HCT116 (cell line): Measurements from ENCODE around the gene EIF2S3. TPM values are rescaled to one million over a fixed set of nuclear protein-coding genes. Genes with fewer than 3 reads are reported as not detected.

Experiments used
- ATAC-seq: fragments of 200-7000 bp; cut with Tn5 transposase; 2 replicates; pipeline ENCODE4 v1.9.1; 2020; ENCODE audit warnings: mild to moderate bottlenecking, moderate library complexity
- BruUV-seq: library from RNA; stranded (reverse); fragments of 400-500 nt; replicated peaks from 2 replicates; lab custom pipeline; 2021; lab: Mats Ljungman, UMichigan
- CTCF ChIA-PET: fragments of 300-600 bp; sonication (Branson Sonifier 250); formaldehyde crosslinking; loops from one replicate; lab custom pipeline; 2021; ENCODE audit warnings: antibody characterized with exemption; lab: Charles Lee
- POLR2A ChIA-PET: fragments of 300-600, 350-600 bp; sonication (Branson Sonifier 250); formaldehyde crosslinking; loops from one replicate; lab custom pipeline; 2021; ENCODE audit warnings: antibody characterized with exemption; lab: Charles Lee
- RAD21 ChIA-PET, 2 experiments: fragments of 300-600 bp; sonication (Branson Sonifier 250); formaldehyde crosslinking; loops; one replicate each; lab custom pipeline; 2023; ENCODE audit warnings: low total read pairs in 2 of 2; ENCODE audit not compliant: uncharacterized antibody in 2 of 2, unreplicated experiment in 2 of 2, low non-redundant PET in 1 of 2; lab: Charles Lee
- DNase-seq: peaks from one replicate; pipeline ENCODE4 v3.0.0-alpha.2; 2010; ENCODE audit warnings: low read depth, low spot score
- H2AFZ ChIP-seq: fragments of 200-600 bp; shearing (Covaris generic), sonication (generic); 2 replicates; pipeline ENCODE4 v1.6.1; 2017; ENCODE audit warnings: low read depth, mixed run types, mixed read lengths, antibody characterized with exemption, low read length; ENCODE audit not compliant: poor library complexity, severe bottlenecking
- H3K27ac ChIP-seq: 2 replicates; pipeline ENCODE4 v1.5.1; 2012; ENCODE audit warnings: low read depth, low read length
- H3K27me3 ChIP-seq: fragments of 200-600 bp; sonication (generic); 2 replicates; pipeline ENCODE4 v1.6.1; 2016; ENCODE audit warnings: mixed run types, low read length, mixed read lengths; ENCODE audit not compliant: insufficient read depth
- H3K36me3 ChIP-seq, 2 experiments: fragments of 200-500 bp in 1 of 2; fragments of 200-600 bp in 1 of 2; sonication (Bioruptor generic) in 1 of 2; sonication (generic) in 1 of 2; 2 replicates each; pipeline versions ENCODE4 v1.5.1 to v1.6.1; 2014 to 2016; ENCODE audit warnings: low read length in 2 of 2, inconsistent platforms in 1 of 2, mixed read lengths in 1 of 2, mixed run types in 1 of 2; ENCODE audit not compliant: insufficient read depth in 2 of 2, control insufficient read depth in 1 of 2
- H3K4me1 ChIP-seq, 2 experiments: fragments of 200-600 bp in 1 of 2; sonication (generic) in 1 of 2; 2 replicates each; pipeline versions ENCODE4 v1.5.1 to v1.6.1; 2012 to 2017; ENCODE audit warnings: low read length in 2 of 2, inconsistent platforms in 1 of 2, mild to moderate bottlenecking in 1 of 2, mixed read lengths in 1 of 2, mixed run types in 1 of 2, moderate library complexity in 1 of 2; ENCODE audit not compliant: insufficient read depth in 2 of 2, control insufficient read depth in 1 of 2
- H3K4me2 ChIP-seq: fragments of 200-600 bp; sonication (generic); 2 replicates; pipeline ENCODE4 v1.6.1; 2017; ENCODE audit warnings: mixed run types, low read length, mixed read lengths
- H3K4me3 ChIP-seq, 2 experiments: fragments of 200-600 bp in 1 of 2; sonication (generic) in 1 of 2; replicated peaks in 1 of 2; 2 replicates each; pipeline ENCODE4 v1.5.1; 2011 to 2016; ENCODE audit warnings: low read length in 2 of 2, control low read depth in 1 of 2, low read depth in 1 of 2, mild to moderate bottlenecking in 1 of 2, mixed read lengths in 1 of 2, mixed run types in 1 of 2
- H3K79me2 ChIP-seq: fragments of 200-600 bp; sonication (generic); 2 replicates; pipeline ENCODE4 v1.6.1; 2017; ENCODE audit warnings: mild to moderate bottlenecking, mixed run types, low read length, moderate library complexity, mixed read lengths; ENCODE audit not compliant: insufficient read depth
- H3K9ac ChIP-seq: fragments of 200-600 bp; sonication (generic); 2 replicates; pipeline ENCODE4 v1.6.1; 2016; ENCODE audit warnings: low read length, mixed read lengths
- H3K9me2 ChIP-seq: fragments of 200-600 bp; sonication (generic), shearing (Covaris generic); 2 replicates; pipeline ENCODE4 v1.6.1; 2017; ENCODE audit warnings: mixed run types, mild to moderate bottlenecking, moderate library complexity; ENCODE audit not compliant: insufficient read depth
- H3K9me3 ChIP-seq, 2 experiments: fragments of 200-500 bp in 1 of 2; fragments of 200-600 bp in 1 of 2; sonication (Bioruptor generic) in 1 of 2; sonication (generic) in 1 of 2; 2 replicates each; pipeline ENCODE4 v1.6.1; 2014 to 2017; ENCODE audit warnings: low read length in 2 of 2, mixed read lengths in 2 of 2, inconsistent platforms in 1 of 2, low read depth in 1 of 2, mild to moderate bottlenecking in 1 of 2, mixed run types in 1 of 2, moderate library complexity in 1 of 2; ENCODE audit not compliant: control insufficient read depth in 1 of 2, insufficient read depth in 1 of 2
- H4K20me1 ChIP-seq: fragments of 200-600 bp; sonication (generic), shearing (Covaris generic); 2 replicates; pipeline ENCODE4 v1.6.1; 2017; ENCODE audit warnings: mixed run types, mild to moderate bottlenecking, moderate library complexity; ENCODE audit not compliant: insufficient read depth
- CBX3 ChIP-seq: IDR thresholded peaks from 2 replicates; pipeline ENCODE4 v1.6.1; 2012; ENCODE audit warnings: low read depth
- EGR1 ChIP-seq: IDR thresholded peaks from 2 replicates; pipeline ENCODE4 v1.6.1; 2012; ENCODE audit warnings: low read depth
- EZH2 ChIP-seq: fragments of 200-600 bp; sonication (generic); IDR thresholded peaks from 2 replicates; pipeline ENCODE4 v1.6.1; 2017; ENCODE audit warnings: antibody characterized with exemption, mixed run types
- FOSL1 ChIP-seq: IDR thresholded peaks from 2 replicates; pipeline ENCODE4 v1.6.1; 2012; ENCODE audit warnings: low read depth
- JUND ChIP-seq: IDR thresholded peaks from 2 replicates; pipeline ENCODE4 v1.6.1; 2012
- POLR2A ChIP-seq: IDR thresholded peaks from 2 replicates; pipeline ENCODE4 v1.7.0; 2011; ENCODE audit warnings: borderline replicate concordance; ENCODE audit not compliant: insufficient read depth, insufficient read length; ENCODE audit errors: extremely low read depth
- POLR2AphosphoS5 ChIP-seq: IDR thresholded peaks from 2 replicates; pipeline ENCODE4 v1.6.1; 2011; ENCODE audit warnings: mild to moderate bottlenecking, low read depth, low read length, moderate library complexity
- RAD21 ChIP-seq: IDR thresholded peaks from 2 replicates; pipeline ENCODE4 v1.6.1; 2012; ENCODE audit warnings: low read depth, mild to moderate bottlenecking
- SIN3A ChIP-seq: IDR thresholded peaks from 2 replicates; pipeline ENCODE4 v1.6.1; 2012; ENCODE audit warnings: low read depth
- SP1 ChIP-seq: IDR thresholded peaks from 2 replicates; pipeline ENCODE4 v1.6.1; 2012; ENCODE audit warnings: low read depth
- YY1 ChIP-seq: IDR thresholded peaks from 2 replicates; pipeline ENCODE4 v1.6.1; 2011; ENCODE audit warnings: low read length, low read depth, moderate library complexity, mild to moderate bottlenecking; ENCODE audit not compliant: insufficient replicate concordance; ENCODE audit errors: extremely low read depth
- ZFX ChIP-seq: fragments of 450-650 bp; IDR thresholded peaks from 2 replicates; pipeline ENCODE4 v1.6.1; 2017
- ZNF274 ChIP-seq: fragments of 200-500 bp; sonication (Bioruptor generic); IDR thresholded peaks from 2 replicates; pipeline ENCODE4 v1.6.1; 2014; ENCODE audit warnings: mild to moderate bottlenecking, low read depth, low read length, inconsistent platforms
- intact Hi-C: fragments of 100-400 bp; cut with micrococcal nuclease; formaldehyde crosslinking; loops from 2 replicates; pipeline ENCODE4 v1.10.0; 2022
- total RNA-seq: library from RNA; stranded (reverse); gene quantifications from one replicate; pipeline ENCODE4 v1.2.1, GENCODE V29; 2021; ENCODE audit not compliant: unreplicated experiment
- TF ChIP-seq, protein P1 (sequence below): IDR thresholded peaks from 2 replicates; pipeline ENCODE4 v1.6.1; 2012
- TF ChIP-seq, protein P2 (sequence below), 3 experiments: fragments of 200-600 bp in 1 of 3; sonication (generic) in 1 of 3; IDR thresholded peaks in 2 of 3; conservative IDR thresholded peaks in 1 of 3; 2 replicates each; pipeline ENCODE4 v1.5.1; 2012 to 2017; ENCODE audit warnings: low read depth in 2 of 3, low read length in 2 of 3, antibody characterized with exemption in 1 of 3, borderline replicate concordance in 1 of 3, control low read depth in 1 of 3, mild to moderate bottlenecking in 1 of 3, mixed read lengths in 1 of 3, mixed run types in 1 of 3, moderate library complexity in 1 of 3; ENCODE audit not compliant: insufficient read depth in 1 of 3
- TF ChIP-seq, protein P3 (sequence below): IDR thresholded peaks from 2 replicates; pipeline ENCODE4 v1.6.1; 2012
- TF ChIP-seq, protein P4 (sequence below): IDR thresholded peaks from 2 replicates; pipeline ENCODE4 v1.6.1; 2011; ENCODE audit warnings: mild to moderate bottlenecking, low read length, moderate library complexity; ENCODE audit not compliant: insufficient replicate concordance; ENCODE audit errors: extremely low read depth

Gene EIF2S3
- total RNA-seq, 1 experiment from 2014 or later: 273 TPM

DNA sequence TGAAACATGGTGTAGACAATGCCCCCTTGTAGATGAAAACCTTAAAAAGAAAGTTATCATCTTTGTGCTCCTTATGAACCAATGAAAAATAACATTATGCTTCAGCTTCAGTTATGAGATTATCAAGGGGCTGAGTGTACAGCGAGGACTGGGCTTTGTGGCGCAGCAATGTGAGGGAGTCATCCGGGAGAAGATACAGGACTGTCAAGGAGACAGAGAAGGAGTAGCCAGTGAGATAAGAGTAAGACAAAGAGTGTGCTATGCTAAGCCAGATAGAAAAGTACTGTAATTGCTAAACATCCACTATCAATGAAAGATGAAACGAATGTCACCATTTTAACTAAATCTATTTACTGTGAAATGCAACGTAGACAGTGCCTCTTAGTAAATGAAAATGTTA is 24.2 kb upstream of the EIF2S3 start:
- Histone ChIP-seq H3K79me2 (no peaks in the 10 kb centered on the region), H3K9me2 (no peaks in the 10 kb centered on the region), H3K9ac (no peak overlapping the region), H3K9me3 (no peaks in the 10 kb centered on the region), H3K36me3 (no peaks in the 10 kb centered on the region), H4K20me1 (no peaks in the 10 kb centered on the region), H3K27ac (no peak overlapping the region), H3K27me3 (no peaks in the 10 kb centered on the region), H2AFZ (no peak overlapping the region), H3K4me3 (no peak overlapping the region), H3K4me2 (no peak overlapping the region), H3K4me1 (peaks cover 0 to 10% of the 10 kb centered on the region in 2 experiments; a peak in 2 of 4 replicates)
- CTCF ChIA-PET: no interaction called here
- DNase-seq (no peak), ATAC-seq (no peak)
- intact Hi-C loops: no loop called here
- POLR2A ChIA-PET: no interaction called here
- BruUV-seq: no TSS peak
- TF ChIP-seq, protein P1, sequence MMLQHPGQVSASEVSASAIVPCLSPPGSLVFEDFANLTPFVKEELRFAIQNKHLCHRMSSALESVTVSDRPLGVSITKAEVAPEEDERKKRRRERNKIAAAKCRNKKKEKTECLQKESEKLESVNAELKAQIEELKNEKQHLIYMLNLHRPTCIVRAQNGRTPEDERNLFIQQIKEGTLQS: no peak
- TF ChIP-seq YY1: no peak
- no peak for TF ChIP-seq EGR1
- TF ChIP-seq ZFX: no peak
- TF ChIP-seq, protein P2, sequence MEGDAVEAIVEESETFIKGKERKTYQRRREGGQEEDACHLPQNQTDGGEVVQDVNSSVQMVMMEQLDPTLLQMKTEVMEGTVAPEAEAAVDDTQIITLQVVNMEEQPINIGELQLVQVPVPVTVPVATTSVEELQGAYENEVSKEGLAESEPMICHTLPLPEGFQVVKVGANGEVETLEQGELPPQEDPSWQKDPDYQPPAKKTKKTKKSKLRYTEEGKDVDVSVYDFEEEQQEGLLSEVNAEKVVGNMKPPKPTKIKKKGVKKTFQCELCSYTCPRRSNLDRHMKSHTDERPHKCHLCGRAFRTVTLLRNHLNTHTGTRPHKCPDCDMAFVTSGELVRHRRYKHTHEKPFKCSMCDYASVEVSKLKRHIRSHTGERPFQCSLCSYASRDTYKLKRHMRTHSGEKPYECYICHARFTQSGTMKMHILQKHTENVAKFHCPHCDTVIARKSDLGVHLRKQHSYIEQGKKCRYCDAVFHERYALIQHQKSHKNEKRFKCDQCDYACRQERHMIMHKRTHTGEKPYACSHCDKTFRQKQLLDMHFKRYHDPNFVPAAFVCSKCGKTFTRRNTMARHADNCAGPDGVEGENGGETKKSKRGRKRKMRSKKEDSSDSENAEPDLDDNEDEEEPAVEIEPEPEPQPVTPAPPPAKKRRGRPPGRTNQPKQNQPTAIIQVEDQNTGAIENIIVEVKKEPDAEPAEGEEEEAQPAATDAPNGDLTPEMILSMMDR (IDR thresholded peaks at IDR 0.05 in 2 of 3, conservative IDR thresholded peaks at IDR 0.05 in 1 of 3; ENCODE audit: borderline replicate concordance in 1 of 3, insufficient read depth in 1 of 3, low read depth in 2 of 3, low read length in 2 of 3): no peak
- TF ChIP-seq SP1: no peak
- no peak for TF ChIP-seq POLR2A
- no peak for TF ChIP-seq CBX3
- RAD21 ChIA-PET: no interaction called here

DNA sequence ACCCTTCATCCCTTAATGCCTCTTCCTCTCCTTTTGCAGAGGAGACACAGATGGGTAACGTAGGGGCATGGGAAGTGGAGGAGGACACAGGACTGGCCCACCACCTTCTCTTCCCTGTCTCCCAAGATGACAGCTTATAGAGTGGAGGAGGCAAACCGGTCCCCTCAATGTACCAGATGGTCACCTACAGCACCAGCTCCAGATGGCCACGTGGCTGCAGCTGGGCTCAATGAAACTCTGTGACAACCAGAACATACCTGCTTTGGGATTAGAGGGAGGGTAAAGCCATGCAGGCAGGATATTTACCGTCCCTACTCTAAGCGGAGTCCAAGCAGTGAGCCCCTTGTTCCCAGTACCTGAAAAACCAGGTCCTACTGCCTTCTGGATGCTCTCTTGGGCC is 20.3 kb upstream of the EIF2S3 start:
- no peaks in the 10 kb centered on the region for H3K9me3 ChIP-seq
- no peak overlapping the region for H3K27ac ChIP-seq
- no peaks in the 10 kb centered on the region for H4K20me1 ChIP-seq
- no peak overlapping the region for H2AFZ ChIP-seq
- POLR2A ChIA-PET: no interaction called here
- H3K4me1 ChIP-seq: no peaks in the 10 kb centered on the region
- H3K4me2 ChIP-seq: no peak overlapping the region
- DNase-seq (no peak), ATAC-seq (no peak)
- intact Hi-C loops: no loop called here
- no peak overlapping the region for H3K4me3 ChIP-seq
- BruUV-seq: no TSS peak
- H3K9me2 ChIP-seq: no peaks in the 10 kb centered on the region
- H3K79me2 ChIP-seq: no peaks in the 10 kb centered on the region
- H3K36me3 ChIP-seq: no peaks in the 10 kb centered on the region
- RAD21 ChIA-PET: no interaction called here
- H3K27me3 ChIP-seq: no peaks in the 10 kb centered on the region
- no peak overlapping the region for H3K9ac ChIP-seq
- CTCF ChIA-PET: no interaction called here
- TF ChIP-seq JUND: no peak
- TF ChIP-seq EZH2: no peak
- TF ChIP-seq, protein P1: no peak
- TF ChIP-seq, protein P3, sequence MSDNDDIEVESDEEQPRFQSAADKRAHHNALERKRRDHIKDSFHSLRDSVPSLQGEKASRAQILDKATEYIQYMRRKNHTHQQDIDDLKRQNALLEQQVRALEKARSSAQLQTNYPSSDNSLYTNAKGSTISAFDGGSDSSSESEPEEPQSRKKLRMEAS: no peak
- no peak for TF ChIP-seq POLR2A
- TF ChIP-seq RAD21: no peak
- no peak for TF ChIP-seq SP1
- no peak for TF ChIP-seq ZFX
- TF ChIP-seq CBX3: no peak
- TF ChIP-seq SIN3A: no peak
- TF ChIP-seq, protein P4, sequence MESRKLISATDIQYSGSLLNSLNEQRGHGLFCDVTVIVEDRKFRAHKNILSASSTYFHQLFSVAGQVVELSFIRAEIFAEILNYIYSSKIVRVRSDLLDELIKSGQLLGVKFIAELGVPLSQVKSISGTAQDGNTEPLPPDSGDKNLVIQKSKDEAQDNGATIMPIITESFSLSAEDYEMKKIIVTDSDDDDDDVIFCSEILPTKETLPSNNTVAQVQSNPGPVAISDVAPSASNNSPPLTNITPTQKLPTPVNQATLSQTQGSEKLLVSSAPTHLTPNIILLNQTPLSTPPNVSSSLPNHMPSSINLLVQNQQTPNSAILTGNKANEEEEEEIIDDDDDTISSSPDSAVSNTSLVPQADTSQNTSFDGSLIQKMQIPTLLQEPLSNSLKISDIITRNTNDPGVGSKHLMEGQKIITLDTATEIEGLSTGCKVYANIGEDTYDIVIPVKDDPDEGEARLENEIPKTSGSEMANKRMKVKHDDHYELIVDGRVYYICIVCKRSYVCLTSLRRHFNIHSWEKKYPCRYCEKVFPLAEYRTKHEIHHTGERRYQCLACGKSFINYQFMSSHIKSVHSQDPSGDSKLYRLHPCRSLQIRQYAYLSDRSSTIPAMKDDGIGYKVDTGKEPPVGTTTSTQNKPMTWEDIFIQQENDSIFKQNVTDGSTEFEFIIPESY: no peak
- no peak for TF ChIP-seq POLR2AphosphoS5
- no peak for TF ChIP-seq ZNF274
- TF ChIP-seq FOSL1: no peak
